Transverse colon (tissue), 1 donor: ENCODE measurements around the gene NR4A3.

ENCODE experiments used
- EP300 ChIP-seq: sonication (generic); formaldehyde crosslinking; IDR thresholded peaks from one replicate; pipeline ENCODE4 v1.6.1; 2017; ENCODE audit warnings: antibody characterized with exemption, low read depth
- POLR2A ChIP-seq: fragments of 450-650 bp; IDR thresholded peaks from one replicate; pipeline ENCODE4 v1.6.1; 2016; ENCODE audit warnings: antibody characterized with exemption, mild to moderate bottlenecking, moderate library complexity

GRCh38 chr9:99811172-99811571, 10.5 kb upstream of the NR4A3 start:
- TF ChIP-seq EP300 (no peak), POLR2A (no peak)
